Uterus (tissue), 2 donors: ENCODE data around the gene MOB3B.

Experiments
- POLR2A ChIP-seq, 2 donors: fragments of 450-650 bp; IDR thresholded peaks; one replicate each; pipeline ENCODE4 v1.6.1; 2016; ENCODE audit warnings: antibody characterized with exemption in 2 of 2, mild to moderate bottlenecking in 1 of 2, moderate library complexity in 1 of 2
- TF ChIP-seq, protein P1 (sequence below), 4 experiments: fragments of 200-600 bp in 2 of 4; fragments of 450-650 bp in 2 of 4; sonication (generic) in 2 of 4; IDR thresholded peaks; one replicate each; pipeline ENCODE4 v1.5.1; 2016 to 2019; ENCODE audit warnings: antibody characterized with exemption in 4 of 4, mild to moderate bottlenecking in 2 of 4, moderate library complexity in 1 of 4

DNA sequence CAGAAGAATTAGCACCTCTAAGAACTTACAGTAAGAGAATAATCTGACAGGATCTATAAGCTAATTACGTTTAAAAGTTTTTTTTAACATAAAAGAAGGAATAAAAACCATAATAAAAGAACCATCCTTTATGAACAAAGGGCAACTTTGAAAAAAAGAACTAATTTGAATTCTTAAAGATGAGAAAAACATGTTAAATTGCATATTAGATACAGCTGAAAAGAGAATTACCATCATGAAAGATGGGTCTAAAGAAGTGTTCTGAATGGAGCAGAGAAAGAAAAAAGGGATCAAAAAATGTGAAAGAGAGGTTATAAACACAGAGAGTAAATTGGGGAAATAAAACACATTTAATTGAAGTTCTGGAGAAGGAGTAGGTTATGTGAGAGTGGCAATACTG, 51.3 kb downstream of the MOB3B start:
- TF ChIP-seq, protein P1, sequence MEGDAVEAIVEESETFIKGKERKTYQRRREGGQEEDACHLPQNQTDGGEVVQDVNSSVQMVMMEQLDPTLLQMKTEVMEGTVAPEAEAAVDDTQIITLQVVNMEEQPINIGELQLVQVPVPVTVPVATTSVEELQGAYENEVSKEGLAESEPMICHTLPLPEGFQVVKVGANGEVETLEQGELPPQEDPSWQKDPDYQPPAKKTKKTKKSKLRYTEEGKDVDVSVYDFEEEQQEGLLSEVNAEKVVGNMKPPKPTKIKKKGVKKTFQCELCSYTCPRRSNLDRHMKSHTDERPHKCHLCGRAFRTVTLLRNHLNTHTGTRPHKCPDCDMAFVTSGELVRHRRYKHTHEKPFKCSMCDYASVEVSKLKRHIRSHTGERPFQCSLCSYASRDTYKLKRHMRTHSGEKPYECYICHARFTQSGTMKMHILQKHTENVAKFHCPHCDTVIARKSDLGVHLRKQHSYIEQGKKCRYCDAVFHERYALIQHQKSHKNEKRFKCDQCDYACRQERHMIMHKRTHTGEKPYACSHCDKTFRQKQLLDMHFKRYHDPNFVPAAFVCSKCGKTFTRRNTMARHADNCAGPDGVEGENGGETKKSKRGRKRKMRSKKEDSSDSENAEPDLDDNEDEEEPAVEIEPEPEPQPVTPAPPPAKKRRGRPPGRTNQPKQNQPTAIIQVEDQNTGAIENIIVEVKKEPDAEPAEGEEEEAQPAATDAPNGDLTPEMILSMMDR (IDR thresholded peaks at IDR 0.05), result no peak
- TF ChIP-seq POLR2A (IDR thresholded peaks at IDR 0.05), result no peak
